MM.1S (cell line): Measurements from ENCODE around the gene PSPC1.

Source experiments
- DNase-seq: peaks from one replicate; pipeline ENCODE4 v3.0.0-alpha.2; 2015
- H2AFZ ChIP-seq: fragments of 300-600 bp; sonication (generic); 2 replicates; pipeline ENCODE4 v1.6.0; 2016; ENCODE audit warnings: antibody characterized with exemption, low read length
- H3F3A ChIP-seq: fragments of 300-600 bp; sonication (generic); 2 replicates; pipeline ENCODE4 v1.6.1; 2016; ENCODE audit warnings: mild to moderate bottlenecking, antibody characterized with exemption, low read length, moderate library complexity, mixed read lengths; ENCODE audit not compliant: insufficient read depth
- H3K27ac ChIP-seq: fragments of 300-600 bp; sonication (generic); 2 replicates; pipeline ENCODE4 v1.5.1; 2016; ENCODE audit warnings: mild to moderate bottlenecking, low read length
- H3K27me3 ChIP-seq: fragments of 300-600 bp; sonication (generic); replicated peaks from 2 replicates; pipeline ENCODE4 v1.6.0; 2016; ENCODE audit warnings: low read length; ENCODE audit not compliant: insufficient read depth
- H3K36me3 ChIP-seq: fragments of 300-600 bp; sonication (generic); replicated peaks from 2 replicates; pipeline ENCODE4 v1.6.1; 2016; ENCODE audit warnings: mild to moderate bottlenecking, low read length, mixed read lengths; ENCODE audit not compliant: insufficient read depth
- H3K4me1 ChIP-seq: fragments of 300-600 bp; sonication (generic); 2 replicates; pipeline ENCODE4 v1.6.1; 2016; ENCODE audit warnings: low read length, mixed read lengths
- H3K4me2 ChIP-seq: fragments of 300-600 bp; sonication (generic); 2 replicates; pipeline ENCODE4 v1.6.0; 2016; ENCODE audit warnings: low read depth, low read length
- H3K4me3 ChIP-seq: fragments of 300-600 bp; sonication (generic); 2 replicates; pipeline ENCODE4 v1.5.1; 2016; ENCODE audit warnings: low read length, mixed read lengths
- H3K79me2 ChIP-seq: fragments of 300-600 bp; sonication (generic); 2 replicates; pipeline ENCODE4 v1.6.1; 2016; ENCODE audit warnings: mixed run types, low read length, mixed read lengths
- H3K9ac ChIP-seq: fragments of 300-600 bp; sonication (generic); 2 replicates; pipeline ENCODE4 v1.6.1; 2016; ENCODE audit warnings: low read length, mixed read lengths
- H3K9me2 ChIP-seq: fragments of 300-600 bp; sonication (generic); replicated peaks from 2 replicates; pipeline ENCODE4 v1.6.1; 2016; ENCODE audit warnings: mild to moderate bottlenecking, low read length, mixed read lengths; ENCODE audit not compliant: insufficient read depth
- H3K9me3 ChIP-seq: fragments of 300-600 bp; sonication (generic); replicated peaks from 2 replicates; pipeline ENCODE4 v1.6.1; 2016; ENCODE audit warnings: mild to moderate bottlenecking, low read length, mixed read lengths; ENCODE audit not compliant: insufficient read depth
- H4K20me1 ChIP-seq: fragments of 300-600 bp; sonication (generic); 2 replicates; pipeline ENCODE4 v1.6.1; 2016; ENCODE audit warnings: mild to moderate bottlenecking, low read length, moderate library complexity, mixed read lengths; ENCODE audit not compliant: insufficient read depth
- EZH2 ChIP-seq: fragments of 300-600 bp; sonication (generic); optimal IDR thresholded peaks from 2 replicates; pipeline ENCODE3; 2017; ENCODE audit warnings: low read depth, mild to moderate bottlenecking, antibody characterized with exemption, low read length, mixed read lengths
- EZH2phosphoT487 ChIP-seq: fragments of 300-600 bp; sonication (generic); IDR thresholded peaks from 2 replicates; pipeline ENCODE4 v1.6.1; 2018; ENCODE audit warnings: antibody characterized with exemption, low read length
- TF ChIP-seq, protein P1 (sequence below): fragments of 300-600 bp; sonication (generic); IDR thresholded peaks from 2 replicates; pipeline ENCODE4 v1.5.1; 2016; ENCODE audit warnings: antibody characterized with exemption, low read length, mixed read lengths

Gene PSPC1

DNA sequence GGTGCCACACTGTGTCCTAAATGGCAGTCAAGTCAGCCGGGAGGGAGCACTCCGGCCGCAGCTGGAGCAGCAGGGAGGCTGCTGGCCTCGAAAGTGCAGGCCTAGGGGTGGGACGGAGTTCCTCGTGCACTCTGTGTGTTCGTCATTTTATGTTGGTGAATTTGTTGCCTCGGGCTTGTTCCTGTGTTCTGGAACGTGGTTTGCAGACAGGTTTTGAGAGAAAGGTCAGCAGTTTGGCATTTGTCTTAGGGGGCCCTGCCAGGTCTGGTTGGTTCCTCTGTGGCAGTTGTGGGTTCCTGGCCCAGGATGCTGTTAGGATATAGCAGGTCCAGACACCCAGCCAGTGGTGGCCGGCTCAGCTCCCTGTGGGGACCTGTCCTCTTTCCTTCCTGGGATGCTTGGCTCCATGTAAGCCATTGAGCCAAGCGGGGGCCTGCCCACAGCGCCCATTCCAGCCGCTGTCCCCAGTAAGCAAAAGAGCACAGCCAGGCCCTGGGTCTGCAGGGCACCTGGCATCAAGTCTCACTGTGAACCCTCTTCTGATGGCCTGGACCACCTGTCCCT lies 119.2 kb downstream of the PSPC1 start:
- H3F3A ChIP-seq: no peaks in the 10 kb centered on the region
- no peaks in the 10 kb centered on the region for H3K27me3 ChIP-seq
- H2AFZ ChIP-seq: no peak overlapping the region
- H3K9me2 ChIP-seq: no peaks in the 10 kb centered on the region
- H3K4me3 ChIP-seq: no peak overlapping the region
- H3K4me1 ChIP-seq: no peaks in the 10 kb centered on the region
- H4K20me1 ChIP-seq: no peaks in the 10 kb centered on the region
- no peak overlapping the region for H3K9ac ChIP-seq
- H3K4me2 ChIP-seq: no peak overlapping the region
- TF ChIP-seq EZH2 (no peak), EZH2phosphoT487 (no peak)
- TF ChIP-seq, protein P1, sequence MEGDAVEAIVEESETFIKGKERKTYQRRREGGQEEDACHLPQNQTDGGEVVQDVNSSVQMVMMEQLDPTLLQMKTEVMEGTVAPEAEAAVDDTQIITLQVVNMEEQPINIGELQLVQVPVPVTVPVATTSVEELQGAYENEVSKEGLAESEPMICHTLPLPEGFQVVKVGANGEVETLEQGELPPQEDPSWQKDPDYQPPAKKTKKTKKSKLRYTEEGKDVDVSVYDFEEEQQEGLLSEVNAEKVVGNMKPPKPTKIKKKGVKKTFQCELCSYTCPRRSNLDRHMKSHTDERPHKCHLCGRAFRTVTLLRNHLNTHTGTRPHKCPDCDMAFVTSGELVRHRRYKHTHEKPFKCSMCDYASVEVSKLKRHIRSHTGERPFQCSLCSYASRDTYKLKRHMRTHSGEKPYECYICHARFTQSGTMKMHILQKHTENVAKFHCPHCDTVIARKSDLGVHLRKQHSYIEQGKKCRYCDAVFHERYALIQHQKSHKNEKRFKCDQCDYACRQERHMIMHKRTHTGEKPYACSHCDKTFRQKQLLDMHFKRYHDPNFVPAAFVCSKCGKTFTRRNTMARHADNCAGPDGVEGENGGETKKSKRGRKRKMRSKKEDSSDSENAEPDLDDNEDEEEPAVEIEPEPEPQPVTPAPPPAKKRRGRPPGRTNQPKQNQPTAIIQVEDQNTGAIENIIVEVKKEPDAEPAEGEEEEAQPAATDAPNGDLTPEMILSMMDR: no peak
- no peak for DNase-seq
- H3K9me3 ChIP-seq: no peaks in the 10 kb centered on the region
- H3K27ac ChIP-seq: no peak overlapping the region
- no peaks in the 10 kb centered on the region for H3K36me3 ChIP-seq
- no peaks in the 10 kb centered on the region for H3K79me2 ChIP-seq

DNA sequence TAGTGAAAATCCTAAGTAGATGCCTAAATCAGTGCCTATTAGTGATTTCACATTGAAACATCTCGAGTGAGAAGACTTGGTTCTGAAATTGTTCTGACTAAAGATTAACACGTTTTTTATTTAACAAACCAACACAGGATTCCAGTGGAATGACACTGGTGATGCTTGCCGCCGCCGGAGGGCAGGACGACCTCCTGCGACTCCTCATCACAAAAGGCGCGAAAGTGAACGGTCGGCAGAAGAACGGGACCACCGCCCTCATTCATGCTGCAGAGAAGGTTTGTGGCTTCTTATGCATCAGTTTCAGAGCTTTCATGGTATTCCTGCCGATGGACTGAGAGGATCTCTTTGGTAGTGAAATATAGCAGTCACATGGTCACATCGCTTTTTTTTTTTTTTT lies 121.2 kb downstream of the PSPC1 start:
- Histone ChIP-seq H4K20me1 (no peaks in the 10 kb centered on the region), H3K9me3 (no peaks in the 10 kb centered on the region), H3F3A (no peaks in the 10 kb centered on the region), H3K4me3 (no peak overlapping the region), H3K36me3 (no peaks in the 10 kb centered on the region), H2AFZ (no peak overlapping the region), H3K9me2 (no peaks in the 10 kb centered on the region), H3K27me3 (no peaks in the 10 kb centered on the region), H3K79me2 (no peaks in the 10 kb centered on the region), H3K9ac (no peak overlapping the region), H3K27ac (no peak overlapping the region), H3K4me2 (no peak overlapping the region), H3K4me1 (0 out of 2 replicates have a peak, but pooled peaks cover 6% of the 10 kb centered on the region)
- TF ChIP-seq EZH2phosphoT487 (no peak), EZH2 (no peak)
- TF ChIP-seq, protein P1: no peak
- DNase-seq: no peak

DNA sequence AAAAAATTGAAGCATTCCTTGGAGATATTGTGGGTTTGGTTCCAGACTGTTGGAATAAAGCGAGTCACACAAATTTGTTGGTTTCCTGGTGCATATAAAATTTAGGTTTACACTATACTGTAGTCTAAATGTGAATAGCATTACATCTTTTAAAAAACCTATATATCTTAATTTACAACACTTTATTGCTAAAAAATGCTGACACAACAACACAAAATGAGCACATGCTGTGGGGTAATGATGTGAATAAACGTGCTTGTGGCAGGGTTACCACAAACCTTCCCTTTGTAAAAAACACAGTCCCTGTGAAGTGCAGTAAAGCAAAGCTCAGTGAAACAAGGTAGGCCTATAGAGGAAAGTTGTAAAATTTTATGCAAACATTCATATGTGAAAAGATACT lies 121.6 kb downstream of the PSPC1 start:
- Histone ChIP-seq H3K36me3 (no peaks in the 10 kb centered on the region), H3K4me2 (no peak overlapping the region), H3K27me3 (no peaks in the 10 kb centered on the region), H3K79me2 (no peaks in the 10 kb centered on the region), H3K9me2 (no peaks in the 10 kb centered on the region), H3K9ac (no peak overlapping the region), H2AFZ (no peak overlapping the region), H3K4me3 (no peak overlapping the region), H3K27ac (no peak overlapping the region), H4K20me1 (no peaks in the 10 kb centered on the region), H3K9me3 (no peaks in the 10 kb centered on the region), H3F3A (no peaks in the 10 kb centered on the region), H3K4me1 (0 out of 2 replicates have a peak, but pooled peaks cover 6% of the 10 kb centered on the region)
- TF ChIP-seq EZH2 (no peak), EZH2phosphoT487 (no peak)
- TF ChIP-seq, protein P1: no peak
- DNase-seq: no peak
